ENCODE data around the gene ATRN.

The ATRN gene

DNA sequence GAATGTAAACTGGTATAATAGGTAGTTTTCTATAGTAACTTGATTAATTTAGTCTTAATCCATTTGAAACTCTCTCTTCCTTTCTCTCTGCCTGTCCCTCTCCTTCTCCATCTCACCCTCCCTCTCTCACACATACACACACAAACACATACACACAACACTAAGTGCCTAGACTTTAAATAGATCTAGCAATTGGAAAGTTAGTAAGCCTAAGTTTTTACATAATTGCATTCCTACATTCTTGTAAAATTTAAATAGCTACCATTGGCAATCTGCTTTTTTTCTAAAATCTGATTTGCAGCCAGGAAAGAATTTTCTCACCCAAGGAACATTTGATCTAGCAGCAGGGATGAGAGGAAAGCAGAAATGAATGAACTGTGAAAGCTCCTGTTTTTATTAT lies 176.7 kb downstream of the ATRN start:
- TF ChIP-seq, protein P1, sequence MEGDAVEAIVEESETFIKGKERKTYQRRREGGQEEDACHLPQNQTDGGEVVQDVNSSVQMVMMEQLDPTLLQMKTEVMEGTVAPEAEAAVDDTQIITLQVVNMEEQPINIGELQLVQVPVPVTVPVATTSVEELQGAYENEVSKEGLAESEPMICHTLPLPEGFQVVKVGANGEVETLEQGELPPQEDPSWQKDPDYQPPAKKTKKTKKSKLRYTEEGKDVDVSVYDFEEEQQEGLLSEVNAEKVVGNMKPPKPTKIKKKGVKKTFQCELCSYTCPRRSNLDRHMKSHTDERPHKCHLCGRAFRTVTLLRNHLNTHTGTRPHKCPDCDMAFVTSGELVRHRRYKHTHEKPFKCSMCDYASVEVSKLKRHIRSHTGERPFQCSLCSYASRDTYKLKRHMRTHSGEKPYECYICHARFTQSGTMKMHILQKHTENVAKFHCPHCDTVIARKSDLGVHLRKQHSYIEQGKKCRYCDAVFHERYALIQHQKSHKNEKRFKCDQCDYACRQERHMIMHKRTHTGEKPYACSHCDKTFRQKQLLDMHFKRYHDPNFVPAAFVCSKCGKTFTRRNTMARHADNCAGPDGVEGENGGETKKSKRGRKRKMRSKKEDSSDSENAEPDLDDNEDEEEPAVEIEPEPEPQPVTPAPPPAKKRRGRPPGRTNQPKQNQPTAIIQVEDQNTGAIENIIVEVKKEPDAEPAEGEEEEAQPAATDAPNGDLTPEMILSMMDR (IDR thresholded peaks at IDR 0.05; ENCODE audit: insufficient read depth, low read length, poor library complexity, severe bottlenecking) = no peak
- Histone ChIP-seq H3K27me3 (replicated peaks; ENCODE audit: control insufficient read depth, insufficient read depth, low read length) (no peaks in the 10 kb centered on the region), H3K4me3 (replicated peaks; ENCODE audit: low read depth, low read length) (no peak overlapping the region), H3K36me3 (ENCODE audit: control insufficient read depth, insufficient read depth, low read length) (peaks cover 1% of the 10 kb centered on the region; the same call in 1 of the 2 replicates)
- no peak for DNase-seq (ENCODE audit: extremely low read depth, insufficient read length)

DNA sequence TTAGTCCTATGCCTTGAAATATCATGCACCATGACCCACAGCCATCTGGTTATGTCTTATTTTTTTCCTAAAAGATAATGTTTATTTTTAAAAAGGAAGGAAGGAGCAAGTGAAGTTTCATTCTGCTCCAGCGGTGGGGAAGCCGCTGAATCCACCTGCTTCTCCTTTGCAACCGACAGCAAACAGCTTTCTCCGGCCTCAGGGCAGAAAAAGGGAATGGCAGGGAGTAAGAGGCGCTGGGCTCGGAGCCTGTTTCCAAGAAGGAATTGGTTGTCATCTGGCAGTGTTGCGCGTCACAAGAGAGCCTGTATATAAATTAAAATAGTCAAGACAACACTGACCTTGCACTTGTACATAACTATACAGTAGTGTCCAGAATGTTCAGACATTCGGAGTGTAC lies 178.1 kb downstream of the ATRN start:
- H3K4me3 ChIP-seq (replicated peaks; ENCODE audit: low read depth, low read length) = no peak overlapping the region
- peaks cover 1% of the 10 kb centered on the region; the same call in 1 of the 2 replicates for H3K36me3 ChIP-seq (ENCODE audit: control insufficient read depth, insufficient read depth, low read length)
- no peaks in the 10 kb centered on the region for H3K27me3 ChIP-seq (replicated peaks; ENCODE audit: control insufficient read depth, insufficient read depth, low read length)
- TF ChIP-seq, protein P1 (IDR thresholded peaks at IDR 0.05; ENCODE audit: insufficient read depth, low read length, poor library complexity, severe bottlenecking) = no peak
- no peak for DNase-seq (ENCODE audit: extremely low read depth, insufficient read length)

DNA sequence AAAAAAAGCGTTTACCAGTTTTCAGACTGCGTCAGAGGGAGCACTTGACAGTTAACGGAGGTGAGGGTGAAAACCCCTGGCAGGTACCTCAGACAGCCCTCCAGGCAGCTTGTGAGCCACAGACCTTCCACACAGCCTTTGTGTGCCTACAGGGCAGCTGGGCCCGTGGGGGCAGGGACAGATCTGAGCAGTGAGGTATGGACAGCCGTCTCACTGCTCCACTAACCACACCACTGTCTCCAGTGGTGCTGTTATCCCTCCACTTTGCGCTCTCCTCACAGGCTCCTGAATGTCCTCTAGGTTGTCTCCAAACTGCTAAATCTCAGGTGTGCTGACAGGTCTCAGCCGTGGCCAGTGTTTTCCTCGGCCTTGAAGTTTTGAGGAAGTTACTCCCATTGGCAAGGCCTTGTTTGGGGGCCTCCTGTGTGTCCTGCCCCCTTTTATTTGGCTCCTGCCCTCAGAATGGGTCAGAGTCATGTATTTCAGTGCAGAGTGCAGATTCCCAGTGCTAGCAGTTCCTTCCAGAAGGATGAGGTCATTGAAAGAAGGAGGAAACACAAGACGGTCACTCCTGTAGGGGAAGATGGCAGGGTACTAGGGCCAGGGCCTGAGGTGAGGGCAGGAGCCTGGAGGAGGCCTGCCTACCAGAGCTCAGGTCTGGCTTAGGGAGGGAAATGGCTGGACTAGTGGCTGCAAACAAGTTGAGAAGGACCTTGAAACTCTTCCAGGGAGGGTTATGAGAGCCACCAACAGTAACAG lies 180.6 kb downstream of the ATRN start:
- Histone ChIP-seq H3K4me3 (replicated peaks; ENCODE audit: low read depth, low read length) (no peak overlapping the region), H3K27me3 (replicated peaks; ENCODE audit: control insufficient read depth, insufficient read depth, low read length) (no peaks in the 10 kb centered on the region), H3K36me3 (ENCODE audit: control insufficient read depth, insufficient read depth, low read length) (no peaks in the 10 kb centered on the region; the same call in 1 of the 2 replicates)
- TF ChIP-seq, protein P1 (IDR thresholded peaks at IDR 0.05; ENCODE audit: insufficient read depth, low read length, poor library complexity, severe bottlenecking) = no peak
- DNase-seq (ENCODE audit: extremely low read depth, insufficient read length) = no peak

DNA sequence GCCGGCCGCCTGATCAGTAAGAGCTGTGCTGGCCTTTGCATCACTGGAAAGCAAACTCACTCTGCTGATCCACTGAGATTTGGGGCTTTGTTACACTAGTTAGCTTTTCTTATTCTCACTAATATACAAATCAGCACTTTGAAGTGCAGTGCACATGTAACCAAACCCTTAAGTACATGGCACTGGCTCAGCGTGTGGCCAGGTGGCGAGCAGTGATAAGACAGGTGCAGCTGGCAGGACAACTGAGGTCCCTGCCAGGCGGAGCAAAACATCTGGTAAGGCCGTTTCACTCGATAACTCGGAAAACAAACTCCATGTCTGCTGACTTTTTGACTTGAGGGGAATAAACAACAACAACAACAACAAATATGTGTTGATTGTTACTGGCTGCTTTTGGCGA lies 181.4 kb downstream of the ATRN start:
- Histone ChIP-seq H3K27me3 (replicated peaks; ENCODE audit: control insufficient read depth, insufficient read depth, low read length) (no peaks in the 10 kb centered on the region), H3K4me3 (replicated peaks; ENCODE audit: low read depth, low read length) (no peak overlapping the region), H3K36me3 (ENCODE audit: control insufficient read depth, insufficient read depth, low read length) (no peaks in the 10 kb centered on the region)
- TF ChIP-seq, protein P1 (IDR thresholded peaks at IDR 0.05; ENCODE audit: insufficient read depth, low read length, poor library complexity, severe bottlenecking) = no peak
- no peak for DNase-seq (ENCODE audit: extremely low read depth, insufficient read length)

DNA sequence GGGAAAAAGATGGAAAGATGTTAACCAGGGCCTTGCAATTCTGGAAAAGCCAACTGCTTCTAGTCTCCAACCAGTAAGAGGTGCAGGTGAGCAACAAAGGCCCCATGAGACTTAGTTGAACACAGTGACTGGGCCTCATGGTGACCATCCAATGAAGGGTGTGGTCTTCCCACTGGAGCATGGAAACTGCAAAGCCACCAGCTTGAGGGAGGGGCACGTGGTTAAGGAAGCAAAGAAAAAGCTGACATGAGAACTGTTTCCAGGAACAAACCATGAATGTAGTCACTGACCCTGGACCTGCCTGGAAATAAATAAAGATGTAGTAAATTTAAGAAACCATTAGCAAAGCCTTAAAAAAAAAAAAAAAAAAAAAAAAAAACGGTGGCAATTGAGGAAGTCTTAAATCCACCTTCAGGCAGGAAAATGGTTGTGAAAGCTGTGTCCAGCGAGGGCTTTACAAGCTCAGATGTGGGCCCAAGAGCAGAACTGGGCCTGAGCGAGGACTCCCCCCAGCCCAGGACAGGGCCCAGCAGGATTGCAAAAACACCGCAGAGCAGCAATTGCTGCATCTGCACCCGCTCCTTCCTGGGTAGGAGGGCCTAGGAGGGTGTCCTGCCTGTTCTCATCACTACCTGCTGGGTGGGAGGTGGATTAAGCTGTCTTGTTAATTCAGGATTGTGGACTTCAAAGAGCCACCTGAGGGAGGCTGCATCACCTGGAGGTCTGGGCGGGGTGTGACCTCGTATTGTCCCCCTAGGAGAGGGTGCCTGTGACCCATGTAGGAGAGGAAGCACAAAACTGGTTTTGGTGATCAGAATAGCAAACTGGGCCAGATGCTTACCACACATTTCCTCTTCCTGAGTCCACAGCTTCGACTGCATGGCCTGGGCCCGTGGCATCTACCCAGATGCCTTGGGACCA lies 182.1 kb downstream of the ATRN start:
- Histone ChIP-seq H3K27me3 (replicated peaks; ENCODE audit: control insufficient read depth, insufficient read depth, low read length) (no peaks in the 10 kb centered on the region), H3K4me3 (replicated peaks; ENCODE audit: low read depth, low read length) (no peak overlapping the region), H3K36me3 (ENCODE audit: control insufficient read depth, insufficient read depth, low read length) (no peaks in the 10 kb centered on the region)
- TF ChIP-seq, protein P1 (IDR thresholded peaks at IDR 0.05; ENCODE audit: insufficient read depth, low read length, poor library complexity, severe bottlenecking) = no peak
- DNase-seq (ENCODE audit: extremely low read depth, insufficient read length) = no peak
